AG04450 (cell line): ENCODE measurements around the gene OR2AG2. TPM values are rescaled to one million over a fixed set of nuclear protein-coding genes. Genes with fewer than 3 reads are reported as not detected.

ENCODE experiments used
- CTCF ChIA-PET: fragments of 300-600, 350-600 bp; formaldehyde crosslinking; extraction: SDS; loops from one replicate; lab custom pipeline; 2022; ENCODE audit warnings: antibody characterized with exemption, inconsistent platforms; lab: Charles Lee
- POLR2A ChIA-PET: fragments of 350-600 bp; formaldehyde crosslinking; extraction: SDS; loops from one replicate; lab custom pipeline; 2021; ENCODE audit warnings: antibody characterized with exemption, inconsistent platforms; lab: Yijun Ruan, JAX
- DNase-seq: peaks from one replicate; pipeline ENCODE4 v3.0.0-alpha.2; 2011; ENCODE audit warnings: low read depth, low spot score
- H3K27ac ChIP-seq: one replicate; pipeline ENCODE4 v1.5.1; 2012; ENCODE audit warnings: low read depth, low read length, control low read depth
- H3K27me3 ChIP-seq: one replicate; pipeline ENCODE4 v1.6.0; 2012; ENCODE audit warnings: low read length; ENCODE audit not compliant: control insufficient read depth, insufficient read depth
- H3K4me3 ChIP-seq: 2 replicates; pipeline ENCODE4 v1.5.1; 2011; ENCODE audit warnings: mild to moderate bottlenecking, low read depth, low read length, control low read depth
- H3K9me3 ChIP-seq: 2 replicates; pipeline ENCODE4 v1.5.1; 2012; ENCODE audit warnings: low read length; ENCODE audit not compliant: control insufficient read depth, insufficient read depth
- polyA plus RNA-seq: library from polyadenylated mRNA; depleted of rRNA; stranded (reverse); fragments of >200 nt; gene quantifications from 2 replicates; pipeline ENCODE4 v1.2.3, GENCODE V29; 2011; rRNA removed
- TF ChIP-seq, protein P1 (sequence below): IDR thresholded peaks from 2 replicates; pipeline ENCODE4 v1.5.1; 2011; ENCODE audit warnings: low read depth, low read length, control low read depth, inconsistent platforms

OR2AG2 gene
- polyA plus RNA-seq, 1 experiment: 0.19 TPM

DNA sequence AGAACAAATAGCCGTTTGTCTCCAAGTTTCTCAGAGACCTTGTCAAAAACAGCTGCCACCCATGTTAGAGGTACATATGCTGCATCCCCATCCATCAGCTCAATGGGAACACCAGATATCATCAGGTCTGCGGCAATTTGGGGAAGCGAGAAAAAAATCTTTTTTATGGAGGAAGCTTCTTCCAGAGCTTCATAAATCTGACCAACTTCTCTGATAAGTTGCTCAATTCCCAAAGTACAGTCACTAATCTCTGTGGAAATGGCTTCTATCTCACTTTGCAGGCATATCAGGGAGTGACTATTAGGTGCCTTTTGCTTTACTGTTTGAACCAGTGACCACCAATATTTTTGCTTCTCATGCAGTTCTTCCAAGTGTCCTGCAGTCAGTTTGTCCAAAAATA lies 54.4 kb downstream of the OR2AG2 start:
- Histone ChIP-seq H3K4me3 (no peak overlapping the region), H3K27me3 (no peaks in the 10 kb centered on the region), H3K9me3 (no peaks in the 10 kb centered on the region), H3K27ac (no peak overlapping the region)
- ChIA-PET POLR2A (no interaction called here), CTCF (interaction anchor here (0.9 to 1.0 kb wide), 2 partner anchors 11 to 38 kb away, joined by 4 read pairs; no protein-coding TSS in a partner anchor)
- TF ChIP-seq, protein P1, sequence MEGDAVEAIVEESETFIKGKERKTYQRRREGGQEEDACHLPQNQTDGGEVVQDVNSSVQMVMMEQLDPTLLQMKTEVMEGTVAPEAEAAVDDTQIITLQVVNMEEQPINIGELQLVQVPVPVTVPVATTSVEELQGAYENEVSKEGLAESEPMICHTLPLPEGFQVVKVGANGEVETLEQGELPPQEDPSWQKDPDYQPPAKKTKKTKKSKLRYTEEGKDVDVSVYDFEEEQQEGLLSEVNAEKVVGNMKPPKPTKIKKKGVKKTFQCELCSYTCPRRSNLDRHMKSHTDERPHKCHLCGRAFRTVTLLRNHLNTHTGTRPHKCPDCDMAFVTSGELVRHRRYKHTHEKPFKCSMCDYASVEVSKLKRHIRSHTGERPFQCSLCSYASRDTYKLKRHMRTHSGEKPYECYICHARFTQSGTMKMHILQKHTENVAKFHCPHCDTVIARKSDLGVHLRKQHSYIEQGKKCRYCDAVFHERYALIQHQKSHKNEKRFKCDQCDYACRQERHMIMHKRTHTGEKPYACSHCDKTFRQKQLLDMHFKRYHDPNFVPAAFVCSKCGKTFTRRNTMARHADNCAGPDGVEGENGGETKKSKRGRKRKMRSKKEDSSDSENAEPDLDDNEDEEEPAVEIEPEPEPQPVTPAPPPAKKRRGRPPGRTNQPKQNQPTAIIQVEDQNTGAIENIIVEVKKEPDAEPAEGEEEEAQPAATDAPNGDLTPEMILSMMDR: no peak
- DNase-seq: no peak

Other genes with a start within 250 kb of the OR2AG2 start
- 13.7 and 16.3 TPM in 2 replicates for gene RRP8, start 168.4 kb downstream of the OR2AG2 start, polyA plus RNA-seq
- 362 and 417 TPM in 2 replicates for gene ILK, start 168.2 kb downstream of the OR2AG2 start, polyA plus RNA-seq
- 170 and 215 TPM in 2 replicates for gene TAF10, start 159.8 kb downstream of the OR2AG2 start, polyA plus RNA-seq
- gene TPP1, start 152.6 kb downstream of the OR2AG2 start, polyA plus RNA-seq: 128 and 152 TPM in 2 replicates
- 8.7 and 11.2 TPM in 2 replicates for gene DCHS1, start 116.2 kb downstream of the OR2AG2 start, polyA plus RNA-seq
- 63.3 and 69.1 TPM in 2 replicates for gene MRPL17, start 88.6 kb downstream of the OR2AG2 start, polyA plus RNA-seq
- gene OR2AG1, start 11.0 kb upstream of the OR2AG2 start, polyA plus RNA-seq: not detected in 2 replicates
- 0.02 and 0.06 TPM in 2 replicates for gene OR6A2, start 27.7 kb upstream of the OR2AG2 start, polyA plus RNA-seq
- not detected in 2 replicates for gene OR10A5, start 73.7 kb upstream of the OR2AG2 start, polyA plus RNA-seq
- gene OR10A2, start 91.1 kb upstream of the OR2AG2 start, polyA plus RNA-seq: not detected in 2 replicates
- gene OR10A4, start 104.6 kb upstream of the OR2AG2 start, polyA plus RNA-seq: not detected in 2 replicates
- gene OR2D2, start 120.5 kb upstream of the OR2AG2 start, polyA plus RNA-seq: 0.09 TPM in 1 of 2 replicates, not detected in the other
- gene OR2D3, start 149.0 kb upstream of the OR2AG2 start, polyA plus RNA-seq: not detected in 2 replicates
- 2.7 and 4.1 TPM in 2 replicates for gene ZNF215, start 154.4 kb upstream of the OR2AG2 start, polyA plus RNA-seq
- gene ZNF214, start 248.4 kb upstream of the OR2AG2 start, polyA plus RNA-seq: 1.9 and 3.4 TPM in 2 replicates
- gene NLRP14, start 248.5 kb upstream of the OR2AG2 start, polyA plus RNA-seq: 0.02 and 0.06 TPM in 2 replicates